Hematopoietic multipotent progenitor cell (in vitro differentiated cells): ENCODE data around the gene GSG1. TPM values are rescaled to one million over a fixed set of nuclear protein-coding genes. Genes with fewer than 3 reads are reported as not detected.

ENCODE experiments used
- DNase-seq, 3 donors: peaks; one replicate each; pipeline ENCODE4 v3.0.0-alpha.2; 2011 to 2015; ENCODE audit warnings: low read depth in 2 of 3, low spot score in 2 of 3
- total RNA-seq: library from RNA; depleted of rRNA; stranded (reverse); fragments of >200 nt; gene quantifications from one replicate; pipeline ENCODE4 v1.2.3, GENCODE V29; 2012

GSG1 gene
- total RNA-seq, 1 donor: under 0.01 TPM

- no peak for DNase-seq
These were observed 18.1 kb upstream of the GSG1 start for GRCh38 chr12:13121568-13121967.

GRCh38 chr12:13120413-13120812, 16.9 kb upstream of the GSG1 start:
- DNase-seq: no peak

- no peak for DNase-seq
These were observed 16.4 kb upstream of the GSG1 start for GRCh38 chr12:13119826-13120225.

- DNase-seq: no peak
These were observed 13.6 kb upstream of the GSG1 start for GRCh38 chr12:13117029-13117428.

- no peak for DNase-seq
These were observed 12.8 kb upstream of the GSG1 start for GRCh38 chr12:13116259-13116658.

- no peak for DNase-seq
These were observed 11.0 kb upstream of the GSG1 start for GRCh38 chr12:13114251-13115052.

- DNase-seq: no peak
These were observed 9.5 kb upstream of the GSG1 start for GRCh38 chr12:13112968-13113367.

- DNase-seq: no peak
These were observed 3.2 kb upstream of the GSG1 start for GRCh38 chr12:13106666-13107065.

GRCh38 chr12:13105781-13106180, 2.3 kb upstream of the GSG1 start:
- no peak for DNase-seq

GRCh38 chr12:13104409-13104808, 942 bp upstream of the GSG1 start:
- DNase-seq: no peak

GRCh38 chr12:13102461-13103195, 839 bp downstream of the GSG1 start:
- DNase-seq: peak in 2 of 3 donors; percentile 31 to 46

- peak; percentile 16 to 51 (median 49) for DNase-seq
These were observed 1.6 kb downstream of the GSG1 start for GRCh38 chr12:13101821-13102375.

- DNase-seq: peak; percentile 91 to 98 (median 98)
These were observed 2.3 kb downstream of the GSG1 start for GRCh38 chr12:13100882-13101769.

GRCh38 chr12:13100605-13100881, 2.9 kb downstream of the GSG1 start:
- no peak for DNase-seq

GRCh38 chr12:13099844-13100604, 3.4 kb downstream of the GSG1 start:
- DNase-seq: no peak

- peak in 2 of 3 donors; percentile 81 to 89 for DNase-seq
These were observed 4.2 kb downstream of the GSG1 start for GRCh38 chr12:13099066-13099843.

GRCh38 chr12:13097491-13098011, 5.9 kb downstream of the GSG1 start:
- peak in 2 of 3 donors; percentile 49 to 69 for DNase-seq

- no peak for DNase-seq
These were observed 8.0 kb downstream of the GSG1 start for GRCh38 chr12:13095266-13095995.
